K562 (cell line): ENCODE data around the gene SGSH. TPM values are rescaled to one million over a fixed set of nuclear protein-coding genes. Genes with fewer than 3 reads are reported as not detected.
A peak's percentile ranks its signal among the peaks of the same experiment; 100 is the strongest.

Source experiments
- CXXC5 ChIP-seq: fragments of 250-450 bp; sonication (Bioruptor Pico); IDR thresholded peaks from 2 replicates; pipeline ENCODE4 v1.8.0; 2022; ENCODE audit warnings: inconsistent platforms, mild to moderate bottlenecking, moderate library complexity
- FOXM1 ChIP-seq, 2 experiments: fragments of 450-650 bp in 1 of 2; sonication (generic) in 1 of 2; formaldehyde crosslinking in 1 of 2; IDR thresholded peaks; 2 replicates each; pipeline versions ENCODE4 v1.6.1 to v1.9.0; 2017 to 2022; ENCODE audit warnings: low read depth in 2 of 2, mild to moderate bottlenecking in 2 of 2, missing genetic modification reagents in 1 of 2, moderate library complexity in 1 of 2
- HMGXB4 ChIP-seq: sonication (generic); formaldehyde crosslinking; IDR thresholded peaks from 2 replicates; pipeline ENCODE4 v1.8.1; 2023; ENCODE audit warnings: mild to moderate bottlenecking, missing genetic modification reagents
- IRF2 ChIP-seq: sonication (generic); formaldehyde crosslinking; IDR thresholded peaks from 2 replicates; pipeline ENCODE4 v1.8.1; 2022; ENCODE audit warnings: mild to moderate bottlenecking, missing genetic modification reagents
- JUNB ChIP-seq: fragments of 450-650 bp; formaldehyde crosslinking; conservative IDR thresholded peaks from 2 replicates; pipeline ENCODE4 v1.4.0; 2020; ENCODE audit warnings: mild to moderate bottlenecking
- MAZ ChIP-seq, 2 experiments: fragments of 450-650 bp in 1 of 2; sonication (generic) in 1 of 2; formaldehyde crosslinking; IDR thresholded peaks in 1 of 2; conservative IDR thresholded peaks in 1 of 2; 2 replicates each; pipeline versions ENCODE4 v1.4.0 to v1.5.0; 2020; ENCODE audit warnings: mild to moderate bottlenecking in 1 of 2, missing genetic modification reagents in 1 of 2
- MTF1 ChIP-seq: fragments of 250-450 bp; sonication (Bioruptor Pico); IDR thresholded peaks from 2 replicates; pipeline ENCODE4 v1.9.0; 2021; ENCODE audit warnings: moderate library complexity, mild to moderate bottlenecking, inconsistent platforms, borderline replicate concordance
- RAD51 ChIP-seq: fragments of 450-650 bp; IDR thresholded peaks from 2 replicates; pipeline ENCODE4 v1.7.1; 2016; ENCODE audit warnings: low read depth, mild to moderate bottlenecking, borderline replicate concordance
- SUPT5H ChIP-seq: fragments of 450-650 bp; IDR thresholded peaks from 2 replicates; pipeline ENCODE4 v1.6.1; 2016
- TARDBP ChIP-seq: fragments of 450-650 bp; IDR thresholded peaks from 2 replicates; pipeline ENCODE4 v1.6.1; 2016
- TEAD1 ChIP-seq, 2 experiments: fragments of 450-650 bp in 1 of 2; sonication (generic) in 1 of 2; formaldehyde crosslinking; IDR thresholded peaks; 2 replicates each; pipeline versions ENCODE4 v1.4.0 to v1.8.0; 2020 to 2022; ENCODE audit warnings: mild to moderate bottlenecking in 2 of 2, missing genetic modification reagents in 1 of 2
- THAP7 ChIP-seq: fragments of 250-450 bp; sonication (Bioruptor Pico); IDR thresholded peaks from 2 replicates; pipeline ENCODE4 v1.5.0; 2021
- USF2 ChIP-seq: sonication (generic); formaldehyde crosslinking; IDR thresholded peaks from 2 replicates; pipeline ENCODE4 v1.5.0; 2020; ENCODE audit warnings: missing genetic modification reagents
- ZBTB40 ChIP-seq, 2 experiments: fragments of 450-650 bp in 1 of 2; sonication (generic) in 1 of 2; formaldehyde crosslinking in 1 of 2; IDR thresholded peaks; 2 replicates each; pipeline versions ENCODE4 v1.7.1 to v1.9.0; 2016 to 2022; ENCODE audit warnings: inconsistent platforms in 1 of 2, mild to moderate bottlenecking in 1 of 2, missing genetic modification reagents in 1 of 2
- polyA plus RNA-seq, 8 experiments: library from polyadenylated mRNA; depleted of rRNA in 4 of 8; stranded (reverse) in 5 of 8; unstranded in 3 of 8; fragments of >200 nt; fragmentation: Nextera tagmentation in 2 of 8; fragmentation: Illumina TruSeq in 1 of 8; extraction: Ambion mirVana in 2 of 8; extraction: Trizol in 1 of 8; gene quantifications; 2 replicates each; pipeline versions ENCODE4 v1.2.1 to v1.2.3, GENCODE V29; 2011 to 2014; ENCODE audit warnings: inconsistent platforms in 1 of 8, missing spikeins in 1 of 8
- total RNA-seq, 7 experiments: library from RNA; depleted of rRNA in 6 of 7; stranded (reverse); fragments of >200 nt in 6 of 7; fragmentation: Illumina TruSeq in 2 of 7; extraction: Trizol in 2 of 7; gene quantifications; 2 replicates each; pipeline versions ENCODE4 v1.2.1 to v1.2.3, GENCODE V29; 2011 to 2021; ENCODE audit warnings: low replicate concordance in 1 of 7

Gene SGSH
- total and polyA plus RNA-seq, 9 of the 15 experiments (the other 6 are each of a cell fraction or from before 2014, with no cell fraction given) = 0.25 to 15.7 (median 4.9) TPM

GRCh38 chr17:80220054-80220735, at the start of gene SGSH, which contains the start of gene SLC26A11 (continued):
- TF ChIP-seq HMGXB4 (CRISPR knock-in tag) (no peak), CXXC5 (CRISPR knock-in tag) (peak; percentile 46), THAP7 (CRISPR knock-in tag) (no peak), MAZ (CRISPR knock-in tag; conservative IDR thresholded peaks at IDR 0.05 in 1 of 2, IDR thresholded peaks at IDR 0.05 in 1 of 2) (peak; percentile 20 to 49; a peak in 2 of 4 replicates), USF2 (CRISPR knock-in tag) (peak; percentile 87), SUPT5H (peak; percentile 54; the same call in 1 of the 2 replicates), ZBTB40 (IDR thresholded peaks at IDR 0.05) (0 out of 2 replicates have a peak, but pooled peaks have one; percentile 60), ZBTB40 (CRISPR knock-in tag; IDR thresholded peaks at IDR 0.05) (no peak), TARDBP (no peak), TEAD1 (CRISPR knock-in tag; IDR thresholded peaks at IDR 0.05) (0 out of 4 replicates have a peak, but pooled peaks of 1 of the 2 experiments have one; percentile 21), RAD51 (0 out of 2 replicates have a peak, but pooled peaks have one; percentile 27), JUNB (CRISPR knock-in tag) (no peak), MTF1 (CRISPR knock-in tag) (no peak), IRF2 (no peak), FOXM1 (IDR thresholded peaks at IDR 0.05; ENCODE audit: low read depth) (no peak), FOXM1 (CRISPR knock-in tag; IDR thresholded peaks at IDR 0.05; ENCODE audit: low read depth) (no peak)
